GM12878 (cell line): Measurements from ENCODE around the gene CACNA2D4. TPM values are rescaled to one million over a fixed set of nuclear protein-coding genes. Genes with fewer than 3 reads are reported as not detected.

Source experiments
- ATAC-seq: fragments of 200-7000 bp; cut with Tn5 transposase; 3 replicates; pipeline ENCODE4 v1.9.1; 2020; ENCODE audit warnings: mild to moderate bottlenecking, moderate library complexity
- BruUV-seq: library from RNA; stranded (reverse); fragments of 400-500 nt; replicated peaks from 2 replicates; lab custom pipeline; 2021; lab: Mats Ljungman, UMichigan
- CTCF ChIA-PET: fragments of 300-600 bp; sonication (Branson Sonifier 250); formaldehyde crosslinking; extraction: SDS; loops from one replicate; lab custom pipeline; 2021; ENCODE audit warnings: inconsistent platforms; lab: Yijun Ruan, JAX
- POLR2A ChIA-PET: fragments of 350-600 bp; formaldehyde crosslinking; extraction: SDS; loops from one replicate; lab custom pipeline; 2021; ENCODE audit warnings: inconsistent platforms; lab: Charles Lee
- RAD21 ChIA-PET: fragments of 300-600 bp; sonication (Branson Sonifier 250); formaldehyde crosslinking; loops from one replicate; lab custom pipeline; 2023; ENCODE audit warnings: antibody characterized with exemption; ENCODE audit not compliant: unreplicated experiment; lab: Charles Lee
- SMC1A ChIA-PET: fragments of 300-600 bp; sonication (Branson Sonifier 250); formaldehyde crosslinking; loops from one replicate; lab custom pipeline; 2023; ENCODE audit not compliant: unreplicated experiment, uncharacterized antibody; lab: Charles Lee
- DNase-seq: peaks from one replicate; pipeline ENCODE4 v3.0.0-alpha.2; 2011; ENCODE audit warnings: low read depth, low spot score
- FAIRE-seq: peaks from 3 replicates; lab custom pipeline; 2011; peaks lifted over from hg19 to GRCh38; lab: Jason Lieb, UNC
- H2AFZ ChIP-seq: 2 replicates; pipeline ENCODE4 v1.6.0; 2011; ENCODE audit warnings: low read depth, low read length, control low read depth; ENCODE audit not compliant: control insufficient read depth
- H3K27ac ChIP-seq: 2 replicates; pipeline ENCODE4 v1.5.1; 2011; ENCODE audit warnings: control low read depth; ENCODE audit not compliant: control insufficient read depth, insufficient read depth
- H3K27me3 ChIP-seq, 2 experiments: replicated peaks in 1 of 2; 2 replicates each; pipeline versions ENCODE4 v1.6.0 to v1.6.1; 2011; ENCODE audit warnings: low read length in 1 of 2; ENCODE audit not compliant: control insufficient read depth in 2 of 2, insufficient read depth in 2 of 2
- H3K36me3 ChIP-seq, 2 experiments: 2 replicates each; pipeline ENCODE4 v1.5.1; 2011; ENCODE audit warnings: low read length in 1 of 2; ENCODE audit not compliant: control insufficient read depth in 2 of 2, insufficient read depth in 2 of 2
- H3K4me1 ChIP-seq: 2 replicates; pipeline ENCODE4 v1.6.1; 2011; ENCODE audit warnings: mild to moderate bottlenecking, low read length, moderate library complexity, mixed read lengths; ENCODE audit not compliant: control insufficient read depth, insufficient read depth
- H3K4me2 ChIP-seq: 2 replicates; pipeline ENCODE4 v1.6.0; 2011; ENCODE audit warnings: control low read depth; ENCODE audit not compliant: control insufficient read depth, insufficient read depth
- H3K4me3 ChIP-seq: fragments of 200-600 bp; sonication (generic); 2 replicates; pipeline ENCODE4 v1.5.1; 2016
- H3K79me2 ChIP-seq: 2 replicates; pipeline ENCODE4 v1.6.0; 2011; ENCODE audit warnings: low read length; ENCODE audit not compliant: control insufficient read depth, insufficient read depth
- H3K9ac ChIP-seq: 2 replicates; pipeline ENCODE4 v1.8.0; 2011; ENCODE audit warnings: low read length, control low read depth, mixed read lengths; ENCODE audit not compliant: control insufficient read depth, insufficient read depth
- H3K9me3 ChIP-seq: replicated peaks from 3 replicates; pipeline ENCODE4 v1.5.1; 2011; ENCODE audit warnings: mild to moderate bottlenecking, low read length; ENCODE audit not compliant: control insufficient read depth, insufficient read depth
- H4K20me1 ChIP-seq: 2 replicates; pipeline ENCODE4 v1.6.0; 2011; ENCODE audit not compliant: control insufficient read depth, insufficient read depth
- BACH1 ChIP-seq: fragments of 450-650 bp; IDR thresholded peaks from 2 replicates; pipeline ENCODE4 v1.6.1; 2017; ENCODE audit warnings: mild to moderate bottlenecking, borderline replicate concordance
- DPF2 ChIP-seq: fragments of 450-650 bp; IDR thresholded peaks from 2 replicates; pipeline ENCODE4 v1.6.1; 2017; ENCODE audit warnings: mild to moderate bottlenecking
- EZH2 ChIP-seq: IDR thresholded peaks from 2 replicates; pipeline ENCODE4 v1.6.1; 2012; ENCODE audit warnings: low read depth, mild to moderate bottlenecking, control low read depth, inconsistent platforms, low read length, borderline replicate concordance; ENCODE audit not compliant: control insufficient read depth
- FOXM1 ChIP-seq: IDR thresholded peaks from 2 replicates; pipeline ENCODE4 v1.6.1; 2012; ENCODE audit warnings: low read depth, mild to moderate bottlenecking, inconsistent platforms, low read length, moderate library complexity
- LARP7 ChIP-seq: fragments of 450-650 bp; IDR thresholded peaks from 2 replicates; pipeline ENCODE4 v1.6.1; 2017; ENCODE audit warnings: mild to moderate bottlenecking
- NFXL1 ChIP-seq: fragments of 450-650 bp; IDR thresholded peaks from 2 replicates; pipeline ENCODE4 v1.6.1; 2017; ENCODE audit warnings: antibody characterized with exemption, mild to moderate bottlenecking, borderline replicate concordance
- PBX3 ChIP-seq: IDR thresholded peaks from 2 replicates; pipeline ENCODE4 v1.6.1; 2011; ENCODE audit warnings: mild to moderate bottlenecking, low read depth, low read length, moderate library complexity; ENCODE audit not compliant: insufficient replicate concordance
- POLR2A ChIP-seq: IDR thresholded peaks from 2 replicates; pipeline ENCODE4 v1.6.1; 2011; ENCODE audit warnings: low read depth, mild to moderate bottlenecking, low read length
- RUNX3 ChIP-seq: IDR thresholded peaks from 2 replicates; pipeline ENCODE4 v1.6.1; 2012; ENCODE audit warnings: low read length, inconsistent platforms
- SMAD5 ChIP-seq: IDR thresholded peaks from 2 replicates; pipeline ENCODE4 v1.6.1; 2016; ENCODE audit warnings: antibody characterized with exemption, low read depth
- SP1 ChIP-seq: IDR thresholded peaks from one replicate; pipeline ENCODE4 v1.6.1; 2011; ENCODE audit warnings: low read depth, low read length
- SPI1 ChIP-seq: IDR thresholded peaks from 2 replicates; pipeline ENCODE4 v1.6.1; 2011; ENCODE audit warnings: low read depth, mild to moderate bottlenecking, low read length, moderate library complexity, borderline replicate concordance; ENCODE audit not compliant: insufficient read depth
- TARDBP ChIP-seq: IDR thresholded peaks from 2 replicates; pipeline ENCODE4 v1.6.1; 2016; ENCODE audit warnings: borderline replicate concordance
- WRNIP1 ChIP-seq: IDR thresholded peaks from 2 replicates; pipeline ENCODE4 v1.6.1; 2011; ENCODE audit warnings: low read depth, low read length, improper control_type of control experiment, borderline replicate concordance
- ZNF217 ChIP-seq: fragments of 450-650 bp; IDR thresholded peaks from 2 replicates; pipeline ENCODE4 v1.6.1; 2017; ENCODE audit warnings: antibody characterized with exemption, mild to moderate bottlenecking
- ZNF24 ChIP-seq: fragments of 450-650 bp; IDR thresholded peaks from 2 replicates; pipeline ENCODE4 v1.6.1; 2017; ENCODE audit warnings: antibody characterized with exemption, mild to moderate bottlenecking
- ZSCAN29 ChIP-seq: fragments of 450-650 bp; IDR thresholded peaks from 2 replicates; pipeline ENCODE4 v1.6.1; 2017; ENCODE audit warnings: mild to moderate bottlenecking, moderate library complexity
- WGBS: methylation state at CpG from one replicate; pipeline ENCODE4 v1.1.6; 2016; ENCODE audit warnings: low lambda C conversion rate; ENCODE audit not compliant: insufficient replicate concordance, insufficient coverage; ENCODE audit errors: missing lambda C conversion rate; 5-methylcytosine and 5-hydroxymethylcytosine counted together
- in situ Hi-C: fragments of 300-500 bp; cut with MboI; formaldehyde crosslinking; loops from 9 replicates; pipeline ENCODE4 v1.14.3; 2018; ENCODE audit warnings: mixed read lengths
- intact Hi-C: fragments of 100-400 bp; cut with micrococcal nuclease; formaldehyde crosslinking; loops from one replicate; pipeline ENCODE4 v1.14.2; 2022; ENCODE audit not compliant: unreplicated experiment
- polyA plus RNA-seq, 11 experiments: library from polyadenylated mRNA; depleted of rRNA in 4 of 11; unstranded in 6 of 11; stranded (reverse) in 5 of 11; fragments of >200 nt; fragmentation: Nextera tagmentation in 4 of 11; fragmentation: Illumina TruSeq in 1 of 11; extraction: Ambion mirVana in 4 of 11; extraction: Trizol in 1 of 11; gene quantifications; 1 replicate in 1 of 11; 2 replicates in 10 of 11; pipeline versions ENCODE4 v1.2.1 to v1.2.3, GENCODE V29; 2011 to 2016; ENCODE audit warnings: inconsistent platforms in 2 of 11, missing spikeins in 2 of 11, low read depth in 1 of 11
- total RNA-seq, 4 experiments: library from RNA; depleted of rRNA in 3 of 4; stranded (reverse); fragments of >200 nt in 3 of 4; fragmentation: Illumina TruSeq in 1 of 4; extraction: Trizol in 1 of 4; gene quantifications; 2 replicates each; pipeline versions ENCODE4 v1.2.1 to v1.2.3, GENCODE V29; 2013 to 2021
- TF ChIP-seq, protein P1 (sequence below): fragments of 450-650 bp; formaldehyde crosslinking; IDR thresholded peaks from 2 replicates; pipeline ENCODE4 v1.4.0; 2022; ENCODE audit warnings: mild to moderate bottlenecking, moderate library complexity
- TF ChIP-seq, protein P2 (sequence below): fragments of 450-650 bp; conservative IDR thresholded peaks from 2 replicates; pipeline ENCODE4 v1.6.1; 2017; ENCODE audit warnings: mild to moderate bottlenecking, moderate library complexity

Gene CACNA2D4
- total and polyA plus RNA-seq, 10 of the 15 experiments (the other 5 are each of a cell fraction or from before 2014, with no cell fraction given): 0.03 to 1.0 (median 0.65) TPM

GRCh38 chr12:1766110-1766509, 152.3 kb downstream of the CACNA2D4 start (continued):
- no peak for TF ChIP-seq FOXM1
- no peak for TF ChIP-seq SP1
- no peak for TF ChIP-seq BACH1
- no peak for TF ChIP-seq RUNX3
- no peak for TF ChIP-seq WRNIP1
- TF ChIP-seq SPI1: no peak
- TF ChIP-seq ZNF217: no peak
- TF ChIP-seq LARP7: no peak
- TF ChIP-seq ZNF24: no peak
- TF ChIP-seq PBX3: no peak

GRCh38 chr12:1763153-1763552, 155.3 kb downstream of the CACNA2D4 start:
- H3K4me1 ChIP-seq: no peaks in the 10 kb centered on the region
- no peak overlapping the region for H3K9ac ChIP-seq
- no peak for DNase-seq
- no peaks in the 10 kb centered on the region for H4K20me1 ChIP-seq
- H3K9me3 ChIP-seq: no peaks in the 10 kb centered on the region
- ChIA-PET POLR2A (no interaction called here), CTCF (interaction anchor here (2.0 kb wide), 1 partner anchor 11 kb away, joined by 10 read pairs; no protein-coding TSS in a partner anchor), RAD21 (no interaction called here), SMC1A (no interaction called here)
- H3K27ac ChIP-seq: no peak overlapping the region
- intact Hi-C loops: no loop called here
- 97% methylated on average over 2 of the region's 2 CpGs for WGBS
- no peak overlapping the region for H3K4me3 ChIP-seq
- H3K27me3 ChIP-seq: no peaks in the 10 kb centered on the region
- H3K4me2 ChIP-seq: no peak overlapping the region
- H2AFZ ChIP-seq: no peak overlapping the region
- no TSS peak for BruUV-seq
- H3K79me2 ChIP-seq: peaks cover 1% of the 10 kb centered on the region
- in situ Hi-C loops: no loop called here
- FAIRE-seq: no peak
- no peak for ATAC-seq
- H3K36me3 ChIP-seq: peaks cover 0 to 3% of the 10 kb centered on the region in 2 experiments; a peak in 2 of 4 replicates
- TF ChIP-seq TARDBP (no peak), ZSCAN29 (no peak), EZH2 (no peak), DPF2 (no peak), POLR2A (no peak), NFXL1 (no peak), RUNX3 (no peak), SMAD5 (no peak)
- TF ChIP-seq, protein P1, sequence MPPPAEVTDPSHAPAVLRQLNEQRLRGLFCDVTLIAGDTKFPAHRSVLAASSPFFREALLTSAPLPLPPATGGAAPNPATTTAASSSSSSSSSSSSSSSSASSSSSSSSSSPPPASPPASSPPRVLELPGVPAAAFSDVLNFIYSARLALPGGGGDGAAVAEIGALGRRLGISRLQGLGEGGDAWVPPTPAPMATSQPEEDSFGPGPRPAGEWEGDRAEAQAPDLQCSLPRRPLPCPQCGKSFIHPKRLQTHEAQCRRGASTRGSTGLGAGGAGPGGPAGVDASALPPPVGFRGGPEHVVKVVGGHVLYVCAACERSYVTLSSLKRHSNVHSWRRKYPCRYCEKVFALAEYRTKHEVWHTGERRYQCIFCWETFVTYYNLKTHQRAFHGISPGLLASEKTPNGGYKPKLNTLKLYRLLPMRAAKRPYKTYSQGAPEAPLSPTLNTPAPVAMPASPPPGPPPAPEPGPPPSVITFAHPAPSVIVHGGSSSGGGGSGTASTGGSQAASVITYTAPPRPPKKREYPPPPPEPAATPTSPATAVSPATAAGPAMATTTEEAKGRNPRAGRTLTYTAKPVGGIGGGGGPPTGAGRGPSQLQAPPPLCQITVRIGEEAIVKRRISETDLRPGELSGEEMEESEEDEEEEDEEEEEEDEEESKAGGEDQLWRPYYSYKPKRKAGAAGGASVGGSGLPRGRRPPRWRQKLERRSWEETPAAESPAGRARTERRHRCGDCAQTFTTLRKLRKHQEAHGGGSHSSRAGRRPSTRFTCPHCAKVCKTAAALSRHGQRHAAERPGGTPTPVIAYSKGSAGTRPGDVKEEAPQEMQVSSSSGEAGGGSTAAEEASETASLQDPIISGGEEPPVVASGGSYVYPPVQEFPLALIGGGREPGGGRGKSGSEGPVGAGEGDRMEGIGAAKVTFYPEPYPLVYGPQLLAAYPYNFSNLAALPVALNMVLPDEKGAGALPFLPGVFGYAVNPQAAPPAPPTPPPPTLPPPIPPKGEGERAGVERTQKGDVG (CRISPR knock-in tag): no peak
- TF ChIP-seq, protein P2, sequence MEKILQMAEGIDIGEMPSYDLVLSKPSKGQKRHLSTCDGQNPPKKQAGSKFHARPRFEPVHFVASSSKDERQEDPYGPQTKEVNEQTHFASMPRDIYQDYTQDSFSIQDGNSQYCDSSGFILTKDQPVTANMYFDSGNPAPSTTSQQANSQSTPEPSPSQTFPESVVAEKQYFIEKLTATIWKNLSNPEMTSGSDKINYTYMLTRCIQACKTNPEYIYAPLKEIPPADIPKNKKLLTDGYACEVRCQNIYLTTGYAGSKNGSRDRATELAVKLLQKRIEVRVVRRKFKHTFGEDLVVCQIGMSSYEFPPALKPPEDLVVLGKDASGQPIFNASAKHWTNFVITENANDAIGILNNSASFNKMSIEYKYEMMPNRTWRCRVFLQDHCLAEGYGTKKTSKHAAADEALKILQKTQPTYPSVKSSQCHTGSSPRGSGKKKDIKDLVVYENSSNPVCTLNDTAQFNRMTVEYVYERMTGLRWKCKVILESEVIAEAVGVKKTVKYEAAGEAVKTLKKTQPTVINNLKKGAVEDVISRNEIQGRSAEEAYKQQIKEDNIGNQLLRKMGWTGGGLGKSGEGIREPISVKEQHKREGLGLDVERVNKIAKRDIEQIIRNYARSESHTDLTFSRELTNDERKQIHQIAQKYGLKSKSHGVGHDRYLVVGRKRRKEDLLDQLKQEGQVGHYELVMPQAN: no peak
